Activated T-helper 17 cell treated with anti-CD3 and anti-CD28 coated beads, Interleukin-2, amount 50 U/mL, for 72 hours (primary cell): ENCODE measurements around the gene TFDP1. TPM values are rescaled to one million over a fixed set of nuclear protein-coding genes. Genes with fewer than 3 reads are reported as not detected.

Experiments
- total RNA-seq, 2 donors: library from RNA; stranded (reverse); gene quantifications; one replicate each; pipeline ENCODE4 v1.2.3, GENCODE V29; 2022

TFDP1 gene
- total RNA-seq, 2 donors from 2014 or later = 98.1 to 188 TPM

Other genes starting within 250 kb of the TFDP1 start
- gene GRTP1, start 220.6 kb upstream of the TFDP1 start, total RNA-seq = under 1 TPM in 1 of 2 donors, not detected in 1; 0.26 TPM
- under 1 TPM; 0.40 to 0.69 TPM for gene ADPRHL1, start 131.3 kb upstream of the TFDP1 start, total RNA-seq
- 10 to 100 TPM; 18.5 to 24.4 TPM for gene DCUN1D2, start 94.0 kb upstream of the TFDP1 start, total RNA-seq
- not detected for gene ATP4B, start 73.4 kb downstream of the TFDP1 start, total RNA-seq
- gene GRK1, start 82.5 kb downstream of the TFDP1 start, total RNA-seq = under 1 TPM; 0.09 to 0.64 TPM
- gene TMEM255B, start 174.5 kb downstream of the TFDP1 start, total RNA-seq = 1 to 10 TPM; 2.0 TPM